OCI-LY7 (cell line): ENCODE results near the gene FGB.
"Not testable (repeated sequence)": the region's sequence is repeated elsewhere in the genome, so short reads cannot be mapped to it uniquely, and the experiment has no call there.

ENCODE experiments used
- EZH2phosphoT487 ChIP-seq: fragments of 200-600 bp; sonication (generic); IDR thresholded peaks from 2 replicates; pipeline ENCODE4 v1.6.1; 2018; ENCODE audit warnings: low read depth, borderline replicate concordance, mild to moderate bottlenecking, mixed run types, antibody characterized with exemption, low read length, moderate library complexity, mixed read lengths
- TF ChIP-seq, protein P1 (sequence below): fragments of 200-600 bp; sonication (generic); conservative IDR thresholded peaks from 2 replicates; pipeline ENCODE4 v1.5.1; 2014; ENCODE audit warnings: mild to moderate bottlenecking, antibody characterized with exemption, low read length, moderate library complexity, mixed read lengths

DNA sequence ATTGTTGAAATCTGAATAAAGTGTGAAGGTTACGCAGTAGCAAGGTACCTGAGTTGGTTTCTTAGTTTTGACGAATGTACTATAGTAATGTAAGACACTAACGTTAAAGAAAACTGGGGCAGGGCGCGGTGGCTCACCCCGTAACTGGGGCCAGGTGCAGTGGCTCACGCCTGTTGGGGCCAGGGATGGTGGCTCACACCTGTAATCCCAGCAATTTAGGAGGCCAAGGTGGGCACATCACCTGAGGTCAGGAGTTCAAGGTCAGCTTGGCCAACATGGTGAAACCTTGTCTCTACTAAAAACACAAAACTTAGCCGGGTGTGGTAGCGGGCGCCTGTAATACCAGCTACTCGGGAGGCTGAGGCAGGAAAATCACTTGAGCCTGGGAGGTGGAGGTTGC lies 34.5 kb downstream of the FGB start:
- TF ChIP-seq, protein P1, sequence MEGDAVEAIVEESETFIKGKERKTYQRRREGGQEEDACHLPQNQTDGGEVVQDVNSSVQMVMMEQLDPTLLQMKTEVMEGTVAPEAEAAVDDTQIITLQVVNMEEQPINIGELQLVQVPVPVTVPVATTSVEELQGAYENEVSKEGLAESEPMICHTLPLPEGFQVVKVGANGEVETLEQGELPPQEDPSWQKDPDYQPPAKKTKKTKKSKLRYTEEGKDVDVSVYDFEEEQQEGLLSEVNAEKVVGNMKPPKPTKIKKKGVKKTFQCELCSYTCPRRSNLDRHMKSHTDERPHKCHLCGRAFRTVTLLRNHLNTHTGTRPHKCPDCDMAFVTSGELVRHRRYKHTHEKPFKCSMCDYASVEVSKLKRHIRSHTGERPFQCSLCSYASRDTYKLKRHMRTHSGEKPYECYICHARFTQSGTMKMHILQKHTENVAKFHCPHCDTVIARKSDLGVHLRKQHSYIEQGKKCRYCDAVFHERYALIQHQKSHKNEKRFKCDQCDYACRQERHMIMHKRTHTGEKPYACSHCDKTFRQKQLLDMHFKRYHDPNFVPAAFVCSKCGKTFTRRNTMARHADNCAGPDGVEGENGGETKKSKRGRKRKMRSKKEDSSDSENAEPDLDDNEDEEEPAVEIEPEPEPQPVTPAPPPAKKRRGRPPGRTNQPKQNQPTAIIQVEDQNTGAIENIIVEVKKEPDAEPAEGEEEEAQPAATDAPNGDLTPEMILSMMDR: not testable (repeated sequence)
- not testable (repeated sequence) for TF ChIP-seq EZH2phosphoT487
